ENCODE results near the gene NTM. TPM values are rescaled to one million over a fixed set of nuclear protein-coding genes. Genes with fewer than 3 reads are reported as not detected.

NTM gene
- total RNA-seq, 2 donors from 2014 or later: not detected

DNA sequence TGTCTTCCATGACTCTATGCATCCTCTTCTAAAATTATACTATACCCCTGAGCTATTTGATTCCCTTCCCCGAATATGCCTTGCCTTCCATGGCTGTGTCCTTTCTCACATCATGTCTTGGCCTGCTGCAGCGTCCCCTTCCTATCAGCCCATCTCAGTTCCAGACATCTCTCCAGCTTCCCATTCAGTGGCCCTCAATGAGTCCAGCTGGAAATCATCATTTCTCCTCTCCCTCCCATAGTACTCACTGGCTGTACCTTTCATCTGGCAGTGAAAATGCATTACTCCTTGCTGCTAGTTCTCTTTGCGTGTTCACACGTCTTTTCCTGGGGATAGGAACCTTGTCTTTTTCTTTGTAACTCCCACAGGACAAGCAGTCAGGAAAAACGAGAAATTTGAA is 486.8 kb downstream of the NTM start:
- DNase-seq (ENCODE audit: low spot score): no peak
- Histone ChIP-seq H3K9me3 (no peaks in the 10 kb centered on the region), H3K36me3 (no peaks in the 10 kb centered on the region), H3K4me3 (no peak overlapping the region), H3K27ac (no peak overlapping the region), H3K4me1 (ENCODE audit: control insufficient read depth in 1 of 2, low read depth in 2 of 2) (no peaks in the 10 kb centered on the region), H3K27me3 (replicated peaks; ENCODE audit: insufficient read depth) (no peaks in the 10 kb centered on the region)
- TF ChIP-seq, protein P1, sequence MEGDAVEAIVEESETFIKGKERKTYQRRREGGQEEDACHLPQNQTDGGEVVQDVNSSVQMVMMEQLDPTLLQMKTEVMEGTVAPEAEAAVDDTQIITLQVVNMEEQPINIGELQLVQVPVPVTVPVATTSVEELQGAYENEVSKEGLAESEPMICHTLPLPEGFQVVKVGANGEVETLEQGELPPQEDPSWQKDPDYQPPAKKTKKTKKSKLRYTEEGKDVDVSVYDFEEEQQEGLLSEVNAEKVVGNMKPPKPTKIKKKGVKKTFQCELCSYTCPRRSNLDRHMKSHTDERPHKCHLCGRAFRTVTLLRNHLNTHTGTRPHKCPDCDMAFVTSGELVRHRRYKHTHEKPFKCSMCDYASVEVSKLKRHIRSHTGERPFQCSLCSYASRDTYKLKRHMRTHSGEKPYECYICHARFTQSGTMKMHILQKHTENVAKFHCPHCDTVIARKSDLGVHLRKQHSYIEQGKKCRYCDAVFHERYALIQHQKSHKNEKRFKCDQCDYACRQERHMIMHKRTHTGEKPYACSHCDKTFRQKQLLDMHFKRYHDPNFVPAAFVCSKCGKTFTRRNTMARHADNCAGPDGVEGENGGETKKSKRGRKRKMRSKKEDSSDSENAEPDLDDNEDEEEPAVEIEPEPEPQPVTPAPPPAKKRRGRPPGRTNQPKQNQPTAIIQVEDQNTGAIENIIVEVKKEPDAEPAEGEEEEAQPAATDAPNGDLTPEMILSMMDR (IDR thresholded peaks at IDR 0.05): no peak
- no peak for ATAC-seq (ENCODE audit: insufficient number of reproducible peaks, low FRiP score, low read depth)

DNA sequence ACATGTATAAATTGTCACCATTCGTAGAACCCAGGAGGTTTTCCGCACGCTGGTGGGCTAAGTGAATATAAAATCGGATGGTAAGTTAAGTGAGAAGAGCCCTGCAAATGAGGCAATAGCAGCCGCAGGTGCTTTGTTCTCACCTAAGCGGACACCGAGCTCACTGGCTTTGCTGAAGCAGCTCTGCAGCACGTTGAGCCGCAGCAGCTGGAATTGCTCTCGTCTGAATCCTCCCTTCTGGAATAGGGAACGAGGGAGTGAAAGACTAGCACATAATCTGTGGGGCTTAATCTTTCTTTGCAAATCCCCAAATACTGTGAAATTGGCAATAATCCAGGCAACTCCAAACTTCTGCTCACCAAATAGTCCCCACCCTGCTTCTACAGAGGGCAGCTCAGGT is 488.1 kb downstream of the NTM start:
- Histone ChIP-seq H3K27ac (no peak overlapping the region), H3K27me3 (replicated peaks; ENCODE audit: insufficient read depth) (no peaks in the 10 kb centered on the region), H3K36me3 (no peaks in the 10 kb centered on the region), H3K4me3 (no peak overlapping the region), H3K9me3 (no peaks in the 10 kb centered on the region), H3K4me1 (ENCODE audit: control insufficient read depth in 1 of 2, low read depth in 2 of 2) (no peaks in the 10 kb centered on the region)
- TF ChIP-seq, protein P1 (IDR thresholded peaks at IDR 0.05): no peak
- DNase-seq (ENCODE audit: low spot score) (no peak), ATAC-seq (ENCODE audit: insufficient number of reproducible peaks, low FRiP score, low read depth) (no peak)

DNA sequence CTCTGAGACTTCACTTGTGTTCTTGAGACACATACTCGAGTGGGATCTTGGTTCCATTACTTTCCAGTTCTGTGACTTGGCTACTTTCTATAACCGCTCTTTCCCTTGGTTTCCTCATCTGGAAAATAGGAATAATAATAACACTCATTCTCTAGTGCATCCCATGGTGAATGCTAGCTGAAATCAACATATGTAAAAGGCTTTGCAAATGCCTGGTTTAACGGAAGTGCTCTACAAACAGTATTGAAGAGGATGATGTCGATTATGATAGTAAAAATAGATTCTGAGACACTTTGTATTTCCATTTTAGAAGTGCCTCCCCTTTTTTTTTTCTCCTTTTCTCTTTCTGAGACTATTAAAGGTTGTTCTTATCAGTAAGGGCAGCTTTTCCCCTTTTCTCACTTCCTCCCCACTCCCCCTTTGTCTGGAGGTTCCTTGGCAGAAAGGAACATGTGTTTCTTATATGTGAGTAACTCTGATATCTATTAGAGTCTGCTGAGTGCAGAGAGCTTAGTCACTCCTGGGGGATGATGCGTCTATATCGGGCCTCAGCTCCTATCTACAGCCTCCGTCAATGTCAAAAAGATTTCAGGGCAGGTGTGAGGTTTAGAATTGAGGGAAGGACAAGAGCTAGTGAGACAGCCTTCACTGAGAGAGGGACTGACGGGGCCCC is 489.3 kb downstream of the NTM start:
- ATAC-seq (ENCODE audit: insufficient number of reproducible peaks, low FRiP score, low read depth) (no peak), DNase-seq (ENCODE audit: low spot score) (no peak)
- no peaks in the 10 kb centered on the region for H3K4me1 ChIP-seq (ENCODE audit: control insufficient read depth in 1 of 2, low read depth in 2 of 2)
- no peaks in the 10 kb centered on the region for H3K27me3 ChIP-seq (replicated peaks; ENCODE audit: insufficient read depth)
- no peaks in the 10 kb centered on the region for H3K9me3 ChIP-seq
- H3K36me3 ChIP-seq: no peaks in the 10 kb centered on the region
- H3K27ac ChIP-seq: no peak overlapping the region
- TF ChIP-seq, protein P1 (IDR thresholded peaks at IDR 0.05): no peak
- H3K4me3 ChIP-seq: no peak overlapping the region

DNA sequence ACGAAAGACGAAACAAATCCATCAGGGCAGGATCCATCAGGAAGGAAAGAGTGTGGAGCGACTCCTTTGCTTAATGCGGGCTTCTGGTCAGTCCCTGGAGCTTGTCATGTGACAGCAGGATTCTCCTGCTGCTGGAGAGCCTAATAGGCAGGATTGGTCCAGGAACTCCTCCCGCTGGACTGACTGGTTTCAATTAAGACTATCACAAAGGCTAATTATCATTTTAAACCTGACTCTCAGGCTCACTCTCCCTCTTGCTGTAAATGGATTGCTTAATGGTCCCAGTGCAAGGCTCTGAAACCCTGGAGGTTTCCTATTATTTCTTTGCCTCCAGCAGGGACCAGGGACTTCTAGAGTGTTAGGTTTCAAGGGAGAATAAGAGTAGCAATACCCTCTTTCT is 493.8 kb downstream of the NTM start:
- ATAC-seq (ENCODE audit: insufficient number of reproducible peaks, low FRiP score, low read depth): no peak
- Histone ChIP-seq H3K9me3 (no peaks in the 10 kb centered on the region), H3K36me3 (no peaks in the 10 kb centered on the region), H3K27me3 (replicated peaks; ENCODE audit: insufficient read depth) (no peaks in the 10 kb centered on the region), H3K27ac (no peak overlapping the region), H3K4me1 (ENCODE audit: control insufficient read depth in 1 of 2, low read depth in 2 of 2) (no peaks in the 10 kb centered on the region), H3K4me3 (no peak overlapping the region)
- no peak for DNase-seq (ENCODE audit: low spot score)
- TF ChIP-seq, protein P1 (IDR thresholded peaks at IDR 0.05): no peak

DNA sequence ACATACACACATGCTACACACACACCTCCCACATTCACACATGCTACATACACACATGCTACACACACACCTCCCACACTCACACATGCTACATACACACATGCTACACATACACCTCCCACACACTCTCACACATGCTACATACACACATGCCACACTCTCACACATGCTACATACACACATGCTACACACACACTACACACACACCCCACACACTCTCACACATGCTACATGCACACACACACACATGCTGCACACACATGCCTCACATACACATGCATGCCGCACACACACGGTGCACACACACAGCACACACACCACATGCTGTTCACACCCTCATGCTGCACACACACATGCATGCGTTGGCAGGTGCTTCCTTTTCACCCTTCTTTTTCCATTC is 495.4 kb downstream of the NTM start:
- H3K36me3 ChIP-seq: no peaks in the 10 kb centered on the region
- ATAC-seq (ENCODE audit: insufficient number of reproducible peaks, low FRiP score, low read depth): no peak

More for the DNA sequence above, 495.4 kb downstream of the NTM start:
- TF ChIP-seq, protein P1 (IDR thresholded peaks at IDR 0.05): no peak
- H3K27ac ChIP-seq: no peak overlapping the region
- DNase-seq (ENCODE audit: low spot score): no peak
- H3K4me3 ChIP-seq: no peak overlapping the region
- no peaks in the 10 kb centered on the region for H3K27me3 ChIP-seq (replicated peaks; ENCODE audit: insufficient read depth)
- no peaks in the 10 kb centered on the region for H3K9me3 ChIP-seq
- H3K4me1 ChIP-seq (ENCODE audit: control insufficient read depth in 1 of 2, low read depth in 2 of 2): no peaks in the 10 kb centered on the region
